ENCODE data around the gene C14orf93.
A peak's percentile ranks its signal among the peaks of the same experiment; 100 is the strongest.
"Not testable (repeated sequence)": the region's sequence is repeated elsewhere in the genome, so short reads cannot be mapped to it uniquely, and the experiment has no call there.

C14orf93 gene

DNA sequence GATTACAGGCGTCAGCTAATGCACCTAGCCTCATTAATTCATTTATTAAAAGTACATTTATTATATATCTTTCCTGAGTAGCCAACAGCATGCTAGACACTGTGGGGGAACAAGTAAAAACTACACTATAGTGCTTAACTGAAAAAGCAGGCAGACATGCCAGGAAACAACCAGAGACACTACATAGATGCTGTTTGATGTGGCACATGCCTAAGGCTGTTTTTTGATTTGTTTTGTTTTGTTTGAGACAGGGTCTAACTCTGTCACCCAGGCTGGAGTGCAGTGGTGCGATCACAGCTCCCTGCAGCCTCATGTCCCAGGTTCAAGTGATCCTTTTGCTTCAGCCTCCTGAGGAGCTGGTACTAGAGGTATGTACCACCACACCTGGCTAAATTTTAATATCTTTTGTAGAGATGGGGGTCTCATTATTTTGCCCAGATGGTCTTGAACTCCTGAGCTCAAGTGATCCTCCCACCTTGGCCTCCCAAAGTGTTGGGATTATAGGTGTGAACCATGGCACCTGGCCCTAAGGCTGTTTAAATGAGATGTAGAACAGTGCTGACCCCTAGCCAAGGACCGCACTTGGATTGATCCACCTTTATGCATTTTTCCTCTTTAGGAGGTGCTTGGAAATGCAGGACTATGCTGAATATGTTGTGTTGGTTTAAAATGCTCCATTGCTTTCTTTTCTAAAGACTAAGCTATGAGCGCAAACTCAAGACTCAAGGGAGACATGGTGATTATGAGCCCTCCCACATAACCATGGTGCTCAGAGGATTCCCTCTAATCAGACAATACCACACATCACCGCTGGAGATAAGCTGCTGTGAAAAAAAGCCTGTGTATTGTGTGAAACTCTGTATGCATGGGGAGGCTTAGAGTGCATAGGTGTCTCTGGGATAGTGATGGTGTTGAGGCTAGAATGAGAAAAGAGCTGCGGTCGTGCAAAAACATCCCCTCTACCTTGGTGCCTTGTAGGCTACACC, 10.5 kb upstream of the C14orf93 start:
- DNase-seq: peak in 1 of 5 experiments; percentile 9

GRCh38 chr14:23018107-23018506, 8.2 kb upstream of the C14orf93 start:
- no peak for DNase-seq

- no peak for DNase-seq
These were observed 7.1 kb upstream of the C14orf93 start for GRCh38 chr14:23017091-23017490.

GRCh38 chr14:23015618-23016017, 5.7 kb upstream of the C14orf93 start:
- no peak for DNase-seq

DNA sequence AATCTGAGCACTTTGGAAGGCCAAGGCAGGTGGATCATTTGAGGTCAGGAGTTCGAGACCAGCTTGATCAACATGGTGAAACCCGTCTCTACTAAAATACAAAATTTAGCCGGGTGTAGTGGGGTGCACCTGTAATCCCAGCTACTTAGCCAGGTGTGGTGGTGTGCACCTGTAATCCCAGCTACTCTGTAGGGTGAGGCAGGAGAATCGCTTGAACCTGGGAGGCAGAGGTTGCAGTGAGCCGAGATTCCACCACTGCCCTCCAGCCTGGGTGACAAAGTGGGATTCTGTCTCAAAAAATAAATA, 3.8 kb upstream of the C14orf93 start:
- not testable (repeated sequence) for DNase-seq

- DNase-seq: no peak
These were observed 3.3 kb upstream of the C14orf93 start for GRCh38 chr14:23013054-23013748.

DNA sequence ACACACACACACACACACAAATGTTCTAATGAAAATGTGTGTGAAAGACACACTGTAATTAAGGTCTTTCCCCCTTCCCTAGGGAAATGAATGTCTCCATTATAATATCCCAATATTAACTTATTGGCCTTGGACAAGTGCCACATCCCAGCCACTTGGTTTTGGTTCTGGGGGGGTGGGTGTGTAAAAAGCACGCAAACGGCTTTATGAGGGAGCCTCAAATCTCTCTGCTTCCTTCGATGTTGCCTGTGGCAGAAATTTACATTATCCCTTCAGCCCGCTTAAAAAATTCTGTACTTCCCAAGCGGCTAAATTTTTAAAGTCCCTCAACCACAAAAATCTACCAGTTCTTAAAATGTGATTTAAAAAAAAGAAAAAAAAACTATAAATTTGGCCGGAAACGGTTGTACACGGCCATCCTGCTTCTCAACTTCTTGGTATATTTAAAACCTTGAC, 432 bp downstream of the C14orf93 start:
- DNase-seq: peak in 1 of 5 experiments; percentile 8

- DNase-seq: peak in 1 of 5 experiments; percentile 40
These were observed 1.1 kb downstream of the C14orf93 start for GRCh38 chr14:23008831-23009230.

DNA sequence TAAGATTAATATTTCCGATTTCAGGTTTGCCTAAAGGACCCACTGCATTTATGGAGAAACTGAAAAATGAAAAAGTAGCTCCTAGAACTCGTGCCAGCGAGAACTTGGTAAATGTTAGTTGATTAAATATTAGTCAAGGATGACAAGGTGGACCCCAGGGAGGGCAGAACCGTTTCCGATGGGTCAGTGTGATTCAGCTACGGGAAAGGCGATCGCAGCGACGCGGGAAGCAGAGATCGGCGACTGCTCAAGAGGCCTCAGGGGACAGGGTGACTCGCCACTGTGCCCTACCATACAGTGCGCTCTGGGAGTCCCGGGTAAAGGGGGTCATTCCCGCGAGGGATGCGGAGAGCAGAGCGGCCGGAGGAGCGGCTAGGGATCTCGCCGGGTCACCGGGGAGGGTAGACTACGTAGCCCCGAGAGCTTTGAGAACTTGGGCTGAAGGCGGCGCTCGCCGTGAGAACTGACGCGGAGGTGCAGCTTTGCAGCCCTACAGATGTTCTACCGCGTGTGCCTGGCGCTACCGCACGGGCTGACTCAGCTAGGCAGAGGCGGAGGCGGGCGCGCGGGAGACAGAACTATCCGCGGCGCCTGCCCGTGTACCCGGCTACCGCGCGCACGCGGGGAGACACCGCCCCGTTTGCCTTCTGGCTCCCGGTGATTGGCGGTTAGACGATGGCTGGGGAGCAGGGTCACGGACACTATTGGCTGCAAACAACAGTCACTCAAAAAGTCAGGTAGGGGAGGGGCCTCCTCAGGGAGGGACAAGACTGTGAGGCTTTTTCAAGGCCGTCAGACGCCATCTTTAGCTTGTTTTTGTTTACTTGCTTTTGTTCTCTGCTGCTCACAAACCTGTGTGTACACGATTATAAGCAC, 3.2 kb downstream of the C14orf93 start:
- peak; percentile 91 to 99 (median 95) for DNase-seq

- DNase-seq: no peak
These were observed 3.8 kb downstream of the C14orf93 start for GRCh38 chr14:23006188-23006534.

DNA sequence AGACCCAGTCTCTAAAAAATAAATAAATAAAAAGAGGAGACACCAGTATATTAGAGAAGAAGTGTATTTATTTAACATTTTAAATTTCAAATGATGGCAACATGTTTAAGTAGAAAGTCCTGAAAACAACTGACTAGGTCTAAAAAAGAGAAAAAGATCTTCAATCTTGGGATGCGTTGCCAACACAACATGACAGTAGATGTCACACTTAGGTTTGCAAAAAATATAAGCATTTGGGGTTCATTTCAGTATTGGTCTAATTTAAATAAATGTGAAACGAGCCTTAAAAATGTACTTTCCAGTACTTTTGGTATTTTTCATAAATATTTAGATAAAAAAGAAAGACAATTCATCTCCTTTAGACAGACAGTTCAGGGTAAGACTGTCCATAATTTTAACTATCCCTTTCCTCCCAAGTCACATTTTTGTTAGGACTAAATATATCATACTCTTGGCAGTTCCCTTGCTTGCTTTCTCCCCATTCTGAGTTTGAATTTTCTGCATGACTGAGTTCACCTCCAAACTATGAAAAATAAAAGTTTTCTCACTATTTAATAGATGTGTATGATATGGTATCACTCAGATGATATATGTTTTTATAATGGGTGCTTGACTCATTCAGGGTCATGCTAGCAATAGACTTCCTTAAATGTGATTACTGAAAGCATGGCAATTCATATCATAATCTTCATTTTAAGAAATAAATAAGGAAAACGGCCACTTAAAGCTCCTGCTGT, 4.3 kb downstream of the C14orf93 start:
- DNase-seq: no peak

- DNase-seq: not testable (repeated sequence)
These were observed 5.7 kb downstream of the C14orf93 start for GRCh38 chr14:23004274-23004673.

- DNase-seq: no peak
These were observed 7.4 kb downstream of the C14orf93 start for GRCh38 chr14:23002592-23002991.

DNA sequence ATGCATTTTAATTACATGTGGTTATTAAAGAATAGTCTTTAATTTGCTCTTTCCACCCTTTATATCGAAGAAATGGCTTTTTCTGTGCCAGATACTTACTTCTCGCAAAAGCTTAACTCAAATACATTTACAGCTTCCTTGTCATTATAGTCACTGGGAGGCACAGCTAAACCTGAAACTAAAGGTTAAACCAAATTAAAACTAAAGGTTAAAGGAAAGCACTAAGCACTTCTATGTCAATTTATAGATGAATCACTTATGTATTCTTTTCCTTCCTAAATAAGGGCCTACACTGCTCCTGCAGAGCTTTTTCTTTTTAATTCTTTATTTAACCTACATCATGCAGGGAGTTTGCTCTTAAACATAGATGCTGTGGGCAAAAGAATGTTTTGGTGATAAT, 9.1 kb downstream of the C14orf93 start:
- no peak for DNase-seq

GRCh38 chr14:22998329-22999012, 11.5 kb downstream of the C14orf93 start:
- DNase-seq: no peak

DNA sequence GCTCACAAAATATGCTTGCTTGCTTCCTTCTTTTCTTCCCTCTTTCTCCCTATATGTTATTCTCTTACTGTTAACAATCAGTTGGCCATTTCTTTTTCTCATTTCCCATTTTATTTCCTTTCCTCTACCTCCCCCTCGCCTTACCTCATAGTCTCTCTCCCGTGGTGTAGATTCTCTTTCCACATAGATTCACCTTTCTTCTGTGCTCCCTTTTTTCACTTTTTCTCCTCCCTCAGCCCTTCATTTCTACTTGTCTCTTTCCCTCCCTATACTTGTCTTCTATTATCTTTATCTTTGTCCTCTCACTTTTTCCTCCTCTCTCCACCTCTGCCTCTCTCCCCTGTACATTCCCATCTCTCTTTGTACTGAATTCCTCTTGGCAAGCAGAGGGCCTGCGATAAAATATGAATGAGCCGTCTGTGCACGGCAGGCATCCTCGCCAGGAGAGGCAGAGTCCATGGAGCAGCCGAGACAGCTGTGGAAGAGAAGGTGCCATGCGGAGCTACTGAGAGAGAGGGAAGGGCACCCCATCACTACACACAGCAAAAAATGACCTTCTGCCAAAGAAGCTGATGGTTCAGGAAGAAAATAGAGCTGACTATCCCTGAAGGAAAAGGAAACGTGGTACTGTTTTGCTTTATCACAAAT, 12.1 kb downstream of the C14orf93 start:
- DNase-seq: no peak

DNA sequence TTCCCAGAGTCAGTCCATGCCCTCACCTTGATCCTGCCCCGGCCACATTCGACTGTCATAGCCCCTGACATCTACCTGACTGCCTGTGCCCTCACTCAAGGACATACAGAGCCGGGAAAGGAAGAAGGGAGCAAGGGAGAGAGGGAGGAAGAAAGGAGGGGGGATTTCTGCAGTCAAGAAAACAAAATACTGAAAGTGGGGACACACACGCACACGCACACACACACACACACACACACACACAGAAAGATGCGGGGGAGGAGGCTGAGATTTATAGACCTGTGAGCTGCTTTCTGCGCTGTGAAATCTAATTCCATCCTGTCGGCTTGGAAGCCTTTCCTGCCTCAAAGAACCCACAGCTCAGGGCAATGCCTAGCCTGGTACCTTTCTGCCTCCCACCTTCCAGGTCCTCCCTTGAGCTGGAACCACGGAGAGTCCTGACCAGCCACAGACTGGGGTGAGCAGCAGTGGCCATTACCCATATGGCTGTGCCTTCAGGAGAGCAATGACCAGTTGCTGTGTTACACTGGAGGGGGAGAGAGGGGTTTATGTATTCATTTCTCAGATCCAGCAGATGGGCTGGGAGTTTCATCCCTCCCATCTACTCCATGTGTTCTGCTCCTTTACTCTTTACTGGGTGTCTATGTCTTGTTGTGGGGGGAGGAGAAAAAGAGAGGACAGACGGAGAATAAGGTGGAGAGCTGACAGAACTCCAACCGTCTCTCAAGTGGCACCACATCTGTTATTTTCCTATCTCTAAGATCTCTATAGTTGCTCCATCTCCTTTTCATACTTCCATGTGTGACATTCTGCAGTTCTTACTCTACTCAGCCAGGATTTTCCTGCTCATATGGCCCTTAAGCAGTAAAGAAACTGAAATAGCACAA, 12.9 kb downstream of the C14orf93 start:
- no peak for DNase-seq

DNA sequence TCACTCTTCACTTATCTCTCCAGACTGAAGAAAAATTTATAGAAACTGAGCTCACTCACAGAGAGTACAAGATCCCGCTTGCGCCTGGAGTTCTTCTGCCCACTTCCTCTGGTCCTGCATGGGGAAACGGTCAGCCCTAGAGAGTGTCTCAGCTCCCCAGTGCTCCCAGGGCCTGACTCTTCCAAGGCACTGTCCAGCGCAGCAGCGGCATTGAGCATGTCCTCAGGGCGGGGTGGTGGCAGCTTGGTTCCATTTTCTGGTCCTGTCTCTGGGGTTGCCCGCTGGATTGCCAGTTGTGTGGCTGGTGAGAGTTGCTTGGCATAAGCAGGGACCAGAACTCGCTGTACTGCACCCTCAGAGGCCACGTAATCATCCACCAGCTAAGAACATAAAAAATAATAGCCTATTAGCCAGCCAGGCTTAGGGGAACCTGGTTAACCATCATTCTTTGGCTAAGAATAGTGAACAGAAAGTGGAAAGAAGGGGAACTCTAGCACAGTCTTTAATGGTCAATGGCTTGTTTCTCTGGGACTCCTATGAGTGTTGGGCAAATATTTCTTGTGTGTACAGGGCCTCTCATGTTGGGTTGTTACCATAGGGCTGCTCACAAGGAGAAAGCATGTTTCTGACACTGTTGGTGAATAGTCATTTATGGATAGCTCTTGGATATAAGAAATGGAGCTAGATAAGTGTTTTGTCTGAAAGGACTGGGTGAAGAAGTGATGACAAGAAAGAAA, 13.9 kb downstream of the C14orf93 start:
- no peak for DNase-seq

- peak in 1 of 5 experiments; percentile 46 for DNase-seq
These were observed 15.1 kb downstream of the C14orf93 start for GRCh38 chr14:22994762-22995275.
